BE2C (cell line): Measurements from ENCODE around the gene PPP1R8.
"Not testable (repeated sequence)": the region's sequence is repeated elsewhere in the genome, so short reads cannot be mapped to it uniquely, and the experiment has no call there.

Source experiments
- DNase-seq: peaks from one replicate; pipeline ENCODE4 v3.0.0-alpha.2; 2020
- H3K27me3 ChIP-seq: fragments of 250-450 bp; sonication (Bioruptor Pico); 2 replicates; pipeline ENCODE4 v1.5.1; 2020; ENCODE audit warnings: mild to moderate bottlenecking
- H3K36me3 ChIP-seq: fragments of 250-450 bp; sonication (Bioruptor Pico); 2 replicates; pipeline ENCODE4 v1.5.1; 2020; ENCODE audit warnings: mild to moderate bottlenecking
- H3K4me1 ChIP-seq: fragments of 250-450 bp; sonication (Bioruptor Pico); 2 replicates; pipeline ENCODE4 v1.5.1; 2020
- H3K4me3 ChIP-seq: 2 replicates; pipeline ENCODE4 v1.5.1; 2011; ENCODE audit warnings: low read depth, low read length
- H3K9me3 ChIP-seq: fragments of 250-450 bp; sonication (Bioruptor Pico); 2 replicates; pipeline ENCODE4 v1.5.1; 2020
- CTCF ChIP-seq: IDR thresholded peaks from 2 replicates; pipeline ENCODE4 v1.5.1; 2012; ENCODE audit warnings: mild to moderate bottlenecking, low read depth, low read length

Gene PPP1R8

GRCh38 chr1:27868932-27869718 is 38.5 kb downstream of the PPP1R8 start:
- no peaks in the 10 kb centered on the region for H3K36me3 ChIP-seq
- H3K4me3 ChIP-seq = no peak overlapping the region
- H3K27me3 ChIP-seq = no peaks in the 10 kb centered on the region
- H3K9me3 ChIP-seq = no peaks in the 10 kb centered on the region
- no peak for DNase-seq
- no peaks in the 10 kb centered on the region for H3K4me1 ChIP-seq
- no peak for TF ChIP-seq CTCF

- no peak for TF ChIP-seq CTCF
- no peaks in the 10 kb centered on the region for H3K4me1 ChIP-seq
- no peaks in the 10 kb centered on the region for H3K9me3 ChIP-seq
- no peak for DNase-seq
- H3K27me3 ChIP-seq = no peaks in the 10 kb centered on the region
- no peak overlapping the region for H3K4me3 ChIP-seq
- H3K36me3 ChIP-seq = no peaks in the 10 kb centered on the region
Measured at GRCh38 chr1:27869719-27870085, 39.1 kb downstream of the PPP1R8 start.

- H3K27me3 ChIP-seq, H3K4me1 ChIP-seq, H3K36me3 ChIP-seq, H3K4me3 ChIP-seq, H3K9me3 ChIP-seq, DNase-seq: not testable (repeated sequence)
Measured at GRCh38 chr1:27871076-27871475, 40.5 kb downstream of the PPP1R8 start.

- H3K4me1 ChIP-seq = no peaks in the 10 kb centered on the region
- H3K27me3 ChIP-seq = no peaks in the 10 kb centered on the region
- DNase-seq = peak; percentile 72
- no peaks in the 10 kb centered on the region for H3K36me3 ChIP-seq
- no peak for TF ChIP-seq CTCF
- H3K9me3 ChIP-seq = no peaks in the 10 kb centered on the region
- peak within 1 kb of the TSS; percentile 50 for H3K4me3 ChIP-seq
Measured at GRCh38 chr1:27872059-27872801, 41.6 kb downstream of the PPP1R8 start, which contains the start of gene THEMIS2. Gene THEMIS2 (plus strand): TSS chr1:27872544. CDS start chr1:27872572, 28 bp downstream.

- no peaks in the 10 kb centered on the region for H3K27me3 ChIP-seq
- peak overlapping the region; percentile 50 for H3K4me3 ChIP-seq
- TF ChIP-seq CTCF = no peak
- DNase-seq = no peak
- H3K9me3 ChIP-seq = no peaks in the 10 kb centered on the region
- no peaks in the 10 kb centered on the region for H3K4me1 ChIP-seq
- no peaks in the 10 kb centered on the region for H3K36me3 ChIP-seq
Measured at GRCh38 chr1:27872802-27873551, 42.4 kb downstream of the PPP1R8 start.

- no peak overlapping the region for H3K4me3 ChIP-seq
- no peak for DNase-seq
- H3K9me3 ChIP-seq = no peaks in the 10 kb centered on the region
- no peak for TF ChIP-seq CTCF
- H3K4me1 ChIP-seq = no peaks in the 10 kb centered on the region
- H3K27me3 ChIP-seq = no peaks in the 10 kb centered on the region
- H3K36me3 ChIP-seq = no peaks in the 10 kb centered on the region
Measured at GRCh38 chr1:27873671-27874384, 43.2 kb downstream of the PPP1R8 start.
